ENCODE data around the gene SLC25A41. TPM values are rescaled to one million over a fixed set of nuclear protein-coding genes. Genes with fewer than 3 reads are reported as not detected.

The SLC25A41 gene
- total and polyA plus RNA-seq, 2 of the 8 experiments (the other 6 are each of a cell fraction or from before 2014, with no cell fraction given), result 0.50 TPM; not detected in 1

DNA sequence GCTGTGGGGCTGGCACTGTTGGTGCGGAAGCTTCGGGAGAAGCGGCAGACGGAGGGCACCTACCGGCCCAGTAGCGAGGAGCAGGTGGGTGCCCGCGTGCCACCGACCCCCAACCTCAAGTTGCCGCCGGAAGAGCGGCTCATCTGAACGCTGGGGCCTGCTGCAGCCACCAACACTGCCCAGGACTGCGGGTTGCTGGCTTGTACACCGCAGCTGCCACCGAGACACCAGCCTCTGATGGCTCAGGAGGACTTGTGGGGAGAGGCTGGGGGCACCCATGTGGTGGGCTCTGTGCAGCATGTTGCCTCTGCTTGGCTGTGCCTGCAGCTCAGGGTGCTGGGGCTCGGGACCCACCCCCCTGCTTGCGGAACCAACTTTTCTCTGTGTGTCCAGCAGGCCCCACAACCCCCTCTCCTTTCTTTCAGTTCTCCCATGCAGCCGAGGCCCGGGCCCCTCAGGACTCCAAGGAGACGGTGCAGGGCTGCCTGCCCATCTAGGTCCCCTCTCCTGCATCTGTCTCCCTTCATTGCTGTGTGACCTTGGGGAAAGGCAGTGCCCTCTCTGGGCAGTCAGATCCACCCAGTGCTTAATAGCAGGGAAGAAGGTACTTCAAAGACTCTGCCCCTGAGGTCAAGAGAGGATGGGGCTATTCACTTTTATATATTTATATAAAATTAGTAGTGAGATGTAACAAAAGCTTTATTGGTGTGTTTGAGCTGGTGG, 33.1 kb upstream of the SLC25A41 start:
- peak overlapping the region; percentile 51; the same call in 1 of the 2 replicates for H4K8ac ChIP-seq (ENCODE audit: extremely low read depth, insufficient read depth, low read length)
- H2AK5ac ChIP-seq (ENCODE audit: low read depth, low read length), result no peak overlapping the region
- H3K27me3 ChIP-seq (replicated peaks in 1 of 4; ENCODE audit: control insufficient read depth in 3 of 4, extremely low read depth in 1 of 4, insufficient read depth in 3 of 4, low read length in 3 of 4), result no peaks in the 10 kb centered on the region; a peak in 1 of 7 replicates
- H3K23ac ChIP-seq (ENCODE audit: insufficient read length), result no peak overlapping the region
- no peak overlapping the region for H3K9ac ChIP-seq (replicated peaks in 1 of 4; ENCODE audit: extremely low read depth in 1 of 4, low read depth in 3 of 4, low read length in 3 of 4)
- H2BK20ac ChIP-seq (ENCODE audit: low read length), result no peak overlapping the region
- H3K9me3 ChIP-seq (ENCODE audit: insufficient read depth in 2 of 2, low read depth in 1 of 2, low read length in 1 of 2), result no peaks in the 10 kb centered on the region
- no peak overlapping the region for H2AFZ ChIP-seq (ENCODE audit: low read length)
- H3K18ac ChIP-seq (ENCODE audit: extremely low read depth, low read length), result no peak overlapping the region
- no peak overlapping the region for H4K5ac ChIP-seq (ENCODE audit: insufficient read length, low read depth, low read length)
- H2BK120ac ChIP-seq (replicated peaks; ENCODE audit: low read depth, low read length), result no peak overlapping the region
- H3K27ac ChIP-seq (ENCODE audit: low read depth, low read length), result no peak overlapping the region
- FAIRE-seq, result no peak
- H3K4ac ChIP-seq (replicated peaks; ENCODE audit: insufficient read length, low read depth, low read length), result no peak overlapping the region
- 95% methylated on average over 14 of the region's 21 CpGs; no CpG with 5 or more reads in 1 of the 2 experiments for WGBS, 2 experiments (ENCODE audit: extremely low coverage in 1 of 2, insufficient coverage in 1 of 2, insufficient read length in 1 of 2, insufficient replicate concordance in 2 of 2, low coverage in 1 of 2, low lambda C conversion rate in 2 of 2, missing lambda C conversion rate in 1 of 2)
- peaks cover 0 to 9% of the 10 kb centered on the region in 2 experiments; a peak in 2 of 4 replicates for H3K79me2 ChIP-seq (ENCODE audit: control insufficient read depth in 1 of 2, insufficient read depth in 2 of 2, low read length in 2 of 2)
- H3K4me2 ChIP-seq (ENCODE audit: insufficient read depth in 1 of 2, low read depth in 2 of 2, low read length in 2 of 2), result no peak overlapping the region
- no peaks in the 10 kb centered on the region; the same call in 1 of the 2 replicates for H3K79me1 ChIP-seq (ENCODE audit: low read depth, low read length)
- POLR2A ChIA-PET (ENCODE audit: partially characterized antibody), result interaction anchor here (1.2 kb wide), 1 partner anchor 10 kb away, joined by 5 read pairs; no protein-coding TSS in a partner anchor
- CTCF ChIA-PET (ENCODE audit: partially characterized antibody), result interaction anchor here (1.6 kb wide), 1 partner anchor 40 kb away, joined by 7 read pairs; no protein-coding TSS in a partner anchor
- H4K20me1 ChIP-seq (replicated peaks in 1 of 2; ENCODE audit: control insufficient read depth in 1 of 2, insufficient read depth in 2 of 2, low read length in 2 of 2), result peaks cover 0 to 14% of the 10 kb centered on the region in 2 experiments
- H3K23me2 ChIP-seq (ENCODE audit: low read depth, low read length), result peaks cover 8% of the 10 kb centered on the region; the same call in 1 of the 2 replicates
- no peak overlapping the region for H2BK15ac ChIP-seq (ENCODE audit: low read length)
- no peak overlapping the region for H3K56ac ChIP-seq (replicated peaks; ENCODE audit: insufficient read length, low read depth, low read length)
- no peak overlapping the region for H2BK12ac ChIP-seq (ENCODE audit: low read depth, low read length)
- no peak overlapping the region for H3K4me3 ChIP-seq (ENCODE audit: extremely low read depth in 1 of 4, insufficient read depth in 2 of 4, low read depth in 3 of 4, low read length in 4 of 4)
- TF ChIP-seq RXRA (IDR thresholded peaks at IDR 0.05; ENCODE audit: insufficient read depth, low read depth, low read length) (no peak), RBBP5 (IDR thresholded peaks at IDR 0.05; ENCODE audit: borderline replicate concordance, low read depth, low read length) (no peak), TEAD4 (IDR thresholded peaks at IDR 0.05; ENCODE audit: low read depth, low read length) (no peak)
- no peak overlapping the region for H4K91ac ChIP-seq (replicated peaks; ENCODE audit: insufficient read length, low read length)
- H3K36me3 ChIP-seq (ENCODE audit: control insufficient read depth in 2 of 4, insufficient read depth in 4 of 4, low read length in 3 of 4), result peaks cover 0 to 8% (median 3%) of the 10 kb centered on the region in 4 experiments; a peak in 2 of 8 replicates
- H3K4me1 ChIP-seq (replicated peaks in 1 of 4; ENCODE audit: control insufficient read depth in 3 of 4, insufficient read depth in 4 of 4, low read length in 3 of 4), result peaks cover 0 to 10% (median 4%) of the 10 kb centered on the region in 4 experiments; a peak in 4 of 7 replicates
- H2BK5ac ChIP-seq (ENCODE audit: low read depth, low read length), result no peak overlapping the region
- no peak for DNase-seq (ENCODE audit: low read depth in 1 of 2, low spot score in 2 of 2)
- H3K14ac ChIP-seq (ENCODE audit: insufficient read length), result no peak overlapping the region

Data from H1 (cell line).